ENCODE data around the gene ITGA8.

The ITGA8 gene

GRCh38 chr10:15485684-15486316 is 233.9 kb downstream of the ITGA8 start:
- H3K4me3 ChIP-seq (ENCODE audit: low read depth, low read length) = no peak overlapping the region
- TF ChIP-seq, protein P1, sequence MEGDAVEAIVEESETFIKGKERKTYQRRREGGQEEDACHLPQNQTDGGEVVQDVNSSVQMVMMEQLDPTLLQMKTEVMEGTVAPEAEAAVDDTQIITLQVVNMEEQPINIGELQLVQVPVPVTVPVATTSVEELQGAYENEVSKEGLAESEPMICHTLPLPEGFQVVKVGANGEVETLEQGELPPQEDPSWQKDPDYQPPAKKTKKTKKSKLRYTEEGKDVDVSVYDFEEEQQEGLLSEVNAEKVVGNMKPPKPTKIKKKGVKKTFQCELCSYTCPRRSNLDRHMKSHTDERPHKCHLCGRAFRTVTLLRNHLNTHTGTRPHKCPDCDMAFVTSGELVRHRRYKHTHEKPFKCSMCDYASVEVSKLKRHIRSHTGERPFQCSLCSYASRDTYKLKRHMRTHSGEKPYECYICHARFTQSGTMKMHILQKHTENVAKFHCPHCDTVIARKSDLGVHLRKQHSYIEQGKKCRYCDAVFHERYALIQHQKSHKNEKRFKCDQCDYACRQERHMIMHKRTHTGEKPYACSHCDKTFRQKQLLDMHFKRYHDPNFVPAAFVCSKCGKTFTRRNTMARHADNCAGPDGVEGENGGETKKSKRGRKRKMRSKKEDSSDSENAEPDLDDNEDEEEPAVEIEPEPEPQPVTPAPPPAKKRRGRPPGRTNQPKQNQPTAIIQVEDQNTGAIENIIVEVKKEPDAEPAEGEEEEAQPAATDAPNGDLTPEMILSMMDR (IDR thresholded peaks at IDR 0.05; ENCODE audit: low read depth, low read length, missing control alignments) = no peak
- no peak for DNase-seq (ENCODE audit: low read depth)

GRCh38 chr10:15485027-15485426 is 234.7 kb downstream of the ITGA8 start:
- no peak for DNase-seq (ENCODE audit: low read depth)
- TF ChIP-seq, protein P1 (IDR thresholded peaks at IDR 0.05; ENCODE audit: low read depth, low read length, missing control alignments) = no peak
- no peak overlapping the region for H3K4me3 ChIP-seq (ENCODE audit: low read depth, low read length)

GRCh38 chr10:15484128-15484527 is 235.6 kb downstream of the ITGA8 start:
- TF ChIP-seq, protein P1 (IDR thresholded peaks at IDR 0.05; ENCODE audit: low read depth, low read length, missing control alignments) = no peak
- no peak overlapping the region for H3K4me3 ChIP-seq (ENCODE audit: low read depth, low read length)
- no peak for DNase-seq (ENCODE audit: low read depth)

DNA sequence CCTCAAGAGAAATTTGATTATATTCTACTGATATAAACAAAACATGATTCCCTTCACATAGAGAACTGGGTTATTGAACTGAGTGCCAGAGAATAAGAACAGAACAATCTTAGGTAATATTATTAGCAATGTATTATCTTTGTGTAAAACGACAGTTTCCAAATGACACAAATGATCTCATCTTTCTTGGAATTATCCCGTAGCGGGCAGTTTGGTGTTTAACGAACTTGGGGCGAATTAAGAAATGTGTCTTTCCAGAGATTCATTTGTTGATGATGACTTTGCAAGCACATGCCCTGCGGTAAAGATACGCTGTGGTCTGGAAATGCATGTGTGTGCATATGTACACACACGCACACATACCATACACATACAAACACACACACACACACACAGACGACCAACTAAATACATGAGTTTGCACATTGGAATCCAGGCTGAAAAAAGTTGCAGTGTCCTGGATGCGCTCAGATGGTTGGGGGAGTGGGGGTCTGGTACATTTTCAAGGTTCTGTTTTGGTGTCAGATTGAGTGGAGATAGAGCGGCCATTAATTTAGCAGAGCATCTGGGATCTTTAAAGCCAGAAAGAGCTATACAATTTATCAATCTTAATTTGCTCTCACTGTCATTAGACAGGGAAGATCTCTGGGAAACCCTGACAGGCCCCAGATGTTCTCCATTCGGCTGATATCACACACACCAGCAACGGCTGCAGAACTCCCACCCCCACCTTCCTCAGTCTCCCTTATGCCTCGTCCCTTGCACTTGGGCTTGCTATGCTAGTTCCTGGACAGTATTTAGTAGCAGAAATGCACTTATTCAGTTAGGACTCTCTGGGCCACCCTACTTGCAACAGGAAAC is 236.3 kb downstream of the ITGA8 start:
- TF ChIP-seq, protein P1 (IDR thresholded peaks at IDR 0.05; ENCODE audit: low read depth, low read length, missing control alignments) = no peak
- no peak overlapping the region for H3K4me3 ChIP-seq (ENCODE audit: low read depth, low read length)
- no peak for DNase-seq (ENCODE audit: low read depth)

DNA sequence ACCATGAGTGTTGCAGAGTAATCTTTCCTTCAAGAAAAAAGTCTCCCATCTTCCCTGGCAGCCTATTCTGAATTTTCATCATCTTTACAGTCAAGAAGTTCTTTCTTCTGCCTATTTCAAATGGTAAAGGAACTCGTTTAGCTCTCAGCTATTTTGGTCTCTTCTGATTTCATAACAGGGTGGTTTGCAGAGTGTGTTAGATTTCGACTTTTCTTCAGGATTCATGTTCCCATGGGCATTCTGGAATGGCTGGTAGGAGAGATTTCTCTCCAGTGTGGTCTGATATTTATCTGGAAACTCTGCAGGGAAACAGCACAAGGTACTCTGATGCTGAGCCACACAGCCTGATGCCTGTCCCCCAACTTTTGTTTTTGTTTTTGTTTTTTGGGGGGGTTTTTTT is 237.6 kb downstream of the ITGA8 start:
- no peak for DNase-seq (ENCODE audit: low read depth)
- no peak overlapping the region for H3K4me3 ChIP-seq (ENCODE audit: low read depth, low read length)
- TF ChIP-seq, protein P1 (IDR thresholded peaks at IDR 0.05; ENCODE audit: low read depth, low read length, missing control alignments) = no peak

- DNase-seq (ENCODE audit: low read depth) = no peak
- TF ChIP-seq, protein P1 (IDR thresholded peaks at IDR 0.05; ENCODE audit: low read depth, low read length, missing control alignments) = no peak
- H3K4me3 ChIP-seq (ENCODE audit: low read depth, low read length) = no peak overlapping the region
These were observed 240.8 kb downstream of the ITGA8 start for GRCh38 chr10:15478950-15479349.

All from GM12864 (cell line).